Kidney tubule cell (primary cell): ENCODE data around the gene COG7.
"Not testable (repeated sequence)": the region's sequence is repeated elsewhere in the genome, so short reads cannot be mapped to it uniquely, and the experiment has no call there.

Experiments used
- DNase-seq: peaks from one replicate; pipeline ENCODE4 v3.0.0-alpha.2; 2018; ENCODE audit warnings: low spot score

Gene COG7

DNA sequence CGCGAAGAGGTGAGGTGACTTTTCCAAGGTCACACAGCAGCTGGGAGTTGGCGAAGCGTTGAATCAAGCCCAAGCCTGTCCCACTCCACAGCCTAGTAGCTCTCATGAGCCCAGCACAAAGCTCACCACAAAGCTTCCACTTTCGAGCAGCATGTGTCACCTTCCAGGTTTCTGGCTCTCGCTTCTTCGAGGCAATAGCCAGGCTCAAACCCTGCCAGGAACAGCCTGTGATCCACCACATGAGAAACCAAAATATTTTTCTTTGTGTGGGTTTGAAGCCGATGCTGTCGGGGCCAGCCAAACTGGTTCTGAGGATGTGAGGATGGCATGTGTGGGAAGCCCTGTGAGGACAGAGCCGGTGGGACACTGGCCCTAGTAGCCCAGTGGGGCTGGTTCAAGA, 68.1 kb downstream of the COG7 start:
- no peak for DNase-seq

DNA sequence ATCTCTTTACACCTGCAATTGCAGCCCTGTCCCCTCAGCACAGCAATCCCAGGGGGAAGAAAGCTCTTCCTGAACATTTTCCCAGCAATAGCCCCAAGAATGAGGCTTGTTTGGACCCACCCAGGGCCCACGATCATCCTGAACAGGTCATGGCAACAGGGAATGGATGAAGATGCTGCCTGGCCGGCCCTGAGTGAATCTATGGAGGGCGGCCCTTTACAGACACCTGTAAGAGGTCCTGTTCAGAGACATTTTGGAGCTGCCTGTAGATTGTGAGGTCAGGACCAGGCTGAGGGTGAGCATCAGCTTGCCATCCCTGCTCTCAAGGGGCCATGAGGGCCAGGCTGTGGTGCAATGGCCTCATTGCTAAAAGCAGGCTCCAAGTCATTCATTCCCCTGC, 69.1 kb downstream of the COG7 start:
- no peak for DNase-seq

DNA sequence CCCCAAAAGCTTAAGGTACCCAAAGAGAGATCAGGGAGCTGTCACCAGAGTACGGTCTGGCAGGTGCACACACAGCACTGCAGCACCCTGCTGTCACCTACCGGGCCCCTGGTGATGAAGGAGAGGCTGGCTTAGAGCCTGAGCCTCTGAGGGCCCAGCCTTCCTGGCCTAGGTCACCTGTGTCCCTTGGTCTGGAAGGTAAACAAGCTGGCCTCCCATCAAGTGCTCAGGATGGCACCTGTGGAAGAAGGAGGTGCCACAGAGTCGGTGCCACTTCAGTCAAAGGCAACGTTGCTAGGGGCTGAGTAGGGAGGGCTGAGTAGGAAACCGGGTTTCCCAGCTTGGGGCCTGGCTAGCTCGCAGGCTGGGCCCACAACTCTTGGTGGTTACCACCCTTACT, 70.7 kb downstream of the COG7 start:
- DNase-seq: no peak

DNA sequence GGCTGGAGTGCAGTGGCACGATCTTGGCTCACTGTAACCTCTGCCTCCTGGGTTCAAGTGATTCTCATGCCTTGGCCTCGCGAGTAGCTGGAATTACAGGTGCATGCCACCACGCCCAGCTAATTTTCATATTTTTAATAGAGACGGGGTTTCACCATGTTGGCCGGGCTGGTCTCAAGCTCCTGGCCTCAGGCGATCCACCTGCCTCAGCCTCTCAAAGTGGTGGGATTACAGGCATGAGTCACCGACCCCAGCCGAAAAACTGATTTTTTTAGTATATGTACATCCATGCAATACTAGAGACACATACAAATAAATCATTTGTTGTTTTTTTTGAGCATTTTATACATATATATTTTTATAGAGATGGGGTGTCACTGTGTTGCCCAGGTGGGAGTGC, 71.3 kb downstream of the COG7 start:
- not testable (repeated sequence) for DNase-seq

DNA sequence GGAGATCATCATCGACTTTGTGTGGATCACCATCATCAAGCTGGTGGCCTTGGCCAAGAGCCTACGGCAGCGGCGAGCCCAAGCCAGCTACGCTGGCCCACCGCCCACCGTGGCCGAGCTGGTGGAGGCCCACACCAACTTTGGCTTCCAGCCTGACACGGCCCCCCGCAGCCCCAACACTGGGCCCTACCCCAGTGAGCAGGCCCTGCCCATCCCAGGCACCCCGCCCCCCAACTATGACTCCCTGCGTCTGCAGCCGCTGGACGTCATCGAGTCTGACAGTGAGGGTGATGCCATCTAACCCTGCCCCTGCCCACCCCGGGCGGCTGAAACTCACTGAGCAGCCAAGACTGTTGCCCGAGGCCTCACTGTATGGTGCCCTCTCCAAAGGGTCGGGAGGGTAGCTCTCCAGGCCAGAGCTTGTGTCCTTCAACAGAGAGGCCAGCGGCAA, 72.5 kb downstream of the COG7 start:
- DNase-seq: no peak

DNA sequence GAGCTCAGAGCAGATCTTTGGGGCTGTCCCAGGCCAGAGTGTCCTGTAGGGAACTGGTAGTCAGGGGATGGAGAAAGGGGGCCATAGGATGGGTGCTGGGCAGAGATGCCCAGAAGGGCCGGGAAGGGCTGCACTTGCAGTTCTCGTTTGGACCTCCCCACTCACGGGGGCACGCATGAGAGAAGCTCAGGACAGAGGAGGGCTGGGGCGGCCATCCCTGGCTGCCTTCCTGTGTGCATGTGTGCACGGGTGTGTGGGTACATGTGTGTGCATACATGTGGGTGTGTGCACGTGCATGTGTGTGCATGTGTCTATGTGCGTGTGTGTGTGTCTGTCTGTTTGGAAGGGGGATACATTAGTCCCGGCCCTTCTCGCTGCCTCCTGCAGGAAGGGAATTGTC, 73.3 kb downstream of the COG7 start:
- DNase-seq: no peak

DNA sequence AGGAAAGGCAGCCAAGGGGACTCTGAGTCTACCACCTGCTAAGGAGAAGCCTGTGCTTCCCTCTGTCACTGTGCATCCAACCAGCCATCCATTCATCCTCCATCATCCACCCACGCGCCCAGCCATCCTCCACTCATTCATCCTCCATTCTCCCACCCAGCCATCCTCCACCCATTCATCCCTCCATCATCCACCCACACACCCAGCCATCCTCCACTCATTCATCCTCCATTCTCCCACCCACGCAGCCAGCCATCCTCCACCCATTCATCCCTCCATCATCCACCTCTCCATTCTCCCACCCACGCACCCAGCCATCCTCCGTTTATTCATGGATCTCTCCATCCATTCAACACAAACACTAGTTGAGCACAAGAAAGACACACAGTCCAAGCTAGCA, 74.1 kb downstream of the COG7 start:
- DNase-seq: no peak

DNA sequence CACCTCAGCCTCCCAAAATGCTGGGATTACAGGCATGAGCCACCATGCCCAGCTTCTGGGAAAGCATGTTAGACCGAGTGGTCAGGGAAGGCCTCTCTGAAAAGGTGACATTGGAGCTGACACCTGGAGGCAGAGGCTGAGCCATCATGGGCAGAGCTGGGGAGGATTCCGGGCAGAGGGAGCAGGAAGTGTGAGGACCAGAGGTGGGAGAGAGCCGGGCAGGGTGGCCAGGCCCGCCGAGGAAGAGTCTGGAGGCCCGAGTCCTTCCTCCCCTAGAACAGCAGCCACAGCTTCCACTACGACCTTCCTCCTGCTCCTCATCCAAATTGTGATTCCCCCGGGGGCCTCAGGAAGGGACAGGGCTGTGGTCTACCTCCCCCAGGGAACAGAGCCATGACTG, 74.7 kb downstream of the COG7 start:
- no peak for DNase-seq

DNA sequence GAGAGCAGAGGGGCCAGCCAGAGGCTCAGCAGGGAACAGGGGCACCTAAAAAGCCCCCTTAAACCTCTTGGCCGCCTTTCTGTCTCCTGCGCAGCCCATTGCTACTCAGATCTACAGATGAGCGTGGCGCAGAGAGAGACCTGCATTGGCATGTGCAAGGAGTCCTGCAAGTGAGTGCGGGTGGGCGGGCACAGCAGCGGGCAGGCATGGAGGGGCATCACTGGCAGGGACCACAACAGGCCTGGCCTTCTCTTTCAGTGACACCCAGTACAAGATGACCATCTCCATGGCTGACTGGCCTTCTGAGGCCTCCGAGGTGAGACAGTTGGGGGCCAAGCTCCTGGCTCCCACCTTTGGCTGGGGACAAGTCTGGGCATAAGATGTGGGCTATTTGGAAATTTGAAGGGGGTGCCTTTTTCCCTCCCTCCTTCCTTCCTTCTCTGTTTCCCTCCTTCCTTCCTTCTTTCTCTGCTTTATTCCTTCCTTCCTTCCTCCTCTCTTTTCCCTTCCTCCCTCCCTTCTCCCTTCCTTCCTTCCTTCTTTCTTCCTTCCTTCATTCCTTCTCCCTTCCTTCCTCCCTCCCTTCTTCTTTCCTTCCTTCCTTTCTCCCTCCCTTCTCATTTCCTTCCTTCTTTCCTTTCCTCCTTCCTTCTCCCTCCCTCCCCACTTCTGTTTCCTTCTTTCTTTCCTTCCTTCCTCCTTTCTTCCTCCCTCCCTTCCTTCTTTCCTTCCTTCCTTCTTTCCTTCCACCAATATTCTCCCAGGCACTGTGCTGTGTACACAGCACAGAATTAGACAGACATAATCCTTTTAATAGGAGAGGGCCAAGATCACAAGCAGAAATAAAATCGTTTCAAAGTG, 75.7 kb downstream of the COG7 start:
- no peak for DNase-seq

DNA sequence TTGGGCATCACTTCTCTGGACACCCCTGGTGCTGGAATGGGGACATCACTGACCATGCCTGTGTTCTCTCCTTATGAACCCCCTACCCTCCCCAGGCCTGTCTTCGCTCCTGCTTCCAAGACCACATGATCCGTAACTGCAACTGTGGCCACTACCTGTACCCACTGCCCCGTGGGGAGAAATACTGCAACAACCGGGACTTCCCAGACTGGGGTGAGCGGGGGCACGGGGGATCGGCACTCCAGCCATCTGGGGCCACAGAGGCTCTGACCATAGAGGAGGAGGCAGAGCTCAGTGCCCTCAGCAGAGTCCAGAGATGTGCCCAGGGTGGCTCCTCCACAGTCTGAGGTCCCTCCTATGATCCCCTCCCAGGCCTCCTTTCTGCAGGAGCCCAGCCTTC, 77.3 kb downstream of the COG7 start:
- DNase-seq: no peak

DNA sequence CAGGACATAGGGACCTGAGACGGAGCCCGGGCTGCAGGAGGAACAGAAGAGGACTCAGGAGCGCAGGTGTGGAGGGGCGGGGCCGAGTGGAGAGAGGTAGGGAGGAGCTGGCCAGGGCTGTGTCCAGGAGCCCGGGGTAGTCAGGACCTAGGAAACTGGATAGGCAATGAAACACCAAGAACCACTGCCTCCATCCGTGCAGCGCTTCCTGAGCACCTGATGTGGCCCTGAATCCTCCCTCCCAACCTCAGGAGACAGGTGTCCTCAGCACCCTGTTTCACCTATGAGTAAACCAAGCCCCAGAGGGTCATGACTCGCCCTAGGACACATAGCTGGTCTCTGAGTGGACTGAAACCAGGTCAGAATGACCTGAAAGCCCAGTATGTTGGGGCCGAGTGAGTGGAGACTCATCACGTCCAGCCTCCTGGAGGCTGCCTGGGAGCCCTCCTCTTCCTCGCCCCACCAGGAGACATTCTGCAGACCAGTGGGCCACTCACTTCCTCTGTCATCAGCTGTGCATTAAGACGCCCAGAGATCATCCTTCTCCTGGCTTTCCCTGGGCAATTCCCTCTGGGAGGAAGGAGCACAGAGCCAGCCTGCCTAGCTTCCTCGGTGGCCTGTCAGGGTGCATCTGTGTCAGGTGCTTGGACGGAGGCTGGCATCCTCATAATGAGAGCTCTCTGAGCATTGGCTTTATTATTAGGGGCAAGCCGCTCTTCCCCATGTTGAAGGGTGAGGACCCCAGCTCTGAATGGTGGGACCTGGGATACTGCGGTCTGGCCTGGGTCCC, 78.1 kb downstream of the COG7 start:
- peak; percentile 95 for DNase-seq

DNA sequence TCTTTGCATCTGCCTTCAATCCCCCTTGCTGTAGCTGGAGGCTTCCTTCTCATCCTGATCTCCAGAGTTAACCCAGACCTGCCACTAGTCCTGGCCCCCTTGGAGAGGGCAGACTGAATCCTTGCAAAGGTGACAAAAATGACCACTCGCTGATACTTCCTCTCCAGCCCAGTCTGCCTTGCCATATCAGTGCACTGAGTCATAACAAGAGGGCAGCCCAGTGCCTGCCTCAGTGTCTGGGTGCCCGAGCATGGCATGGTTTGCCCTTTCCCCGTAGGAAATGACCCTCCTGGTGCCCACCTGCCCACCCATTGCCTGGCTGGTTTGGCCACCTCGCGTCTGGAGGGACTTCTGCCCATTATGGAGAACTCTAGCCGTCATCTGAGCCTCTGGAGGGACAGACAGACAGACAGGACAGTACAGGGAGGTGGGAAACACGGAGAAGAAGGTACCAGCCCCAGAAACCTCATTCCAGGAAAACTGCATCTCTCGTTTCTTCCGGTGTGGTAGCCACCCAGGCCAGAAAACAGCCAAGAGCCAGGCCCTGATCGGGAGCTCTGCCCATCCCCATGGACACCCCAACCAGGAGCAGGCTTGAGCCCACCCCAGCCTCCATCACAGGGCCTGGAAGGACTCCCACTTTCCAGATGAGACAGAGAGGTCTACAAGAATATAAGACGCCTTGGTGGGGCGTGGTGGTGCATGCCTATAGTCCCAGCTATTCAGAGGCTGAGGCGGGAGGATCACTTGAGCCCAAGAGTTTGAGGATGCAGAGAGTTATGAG, 79.4 kb downstream of the COG7 start:
- peak; percentile 59 for DNase-seq

DNA sequence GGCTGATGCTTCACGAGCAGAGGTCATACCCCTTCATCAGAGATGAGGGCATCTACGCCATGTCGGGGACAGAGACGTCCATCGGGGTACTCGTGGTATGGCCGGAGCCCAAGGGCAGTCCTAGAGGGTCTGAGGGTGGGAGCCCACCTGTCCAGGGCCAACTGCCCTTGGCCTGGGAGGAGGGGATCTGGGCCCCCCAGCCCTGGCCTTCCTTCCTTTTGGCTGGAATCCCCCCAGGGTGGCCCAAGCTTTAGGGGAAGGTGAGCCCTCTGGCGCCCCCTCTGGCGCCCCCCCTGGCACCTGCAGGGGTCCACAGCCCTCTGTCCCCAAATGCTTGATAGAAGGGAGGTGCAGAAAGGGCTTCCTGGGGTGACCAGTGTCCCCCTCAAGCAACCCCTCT, 81.6 kb downstream of the COG7 start:
- DNase-seq: no peak

DNA sequence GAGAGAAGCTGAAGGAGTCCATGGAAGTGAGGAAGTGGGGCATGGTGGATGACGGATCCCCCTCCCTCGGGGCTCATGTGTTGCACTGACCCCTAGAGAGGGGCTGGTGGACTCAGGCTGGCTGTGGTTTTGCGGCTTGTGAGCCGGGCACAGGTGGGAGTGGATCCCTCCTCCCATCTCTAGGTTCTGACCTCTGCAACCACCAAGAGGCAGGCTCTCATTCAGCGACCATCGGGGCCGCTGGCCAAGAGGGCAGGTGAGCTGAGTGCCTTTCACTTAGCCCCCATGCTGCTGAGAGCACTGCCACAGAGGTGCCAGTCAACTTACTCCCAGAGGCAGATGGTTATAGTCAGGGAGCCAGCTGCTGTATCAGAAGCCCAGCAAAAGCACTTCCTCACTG, 83.6 kb downstream of the COG7 start:
- DNase-seq: no peak

DNA sequence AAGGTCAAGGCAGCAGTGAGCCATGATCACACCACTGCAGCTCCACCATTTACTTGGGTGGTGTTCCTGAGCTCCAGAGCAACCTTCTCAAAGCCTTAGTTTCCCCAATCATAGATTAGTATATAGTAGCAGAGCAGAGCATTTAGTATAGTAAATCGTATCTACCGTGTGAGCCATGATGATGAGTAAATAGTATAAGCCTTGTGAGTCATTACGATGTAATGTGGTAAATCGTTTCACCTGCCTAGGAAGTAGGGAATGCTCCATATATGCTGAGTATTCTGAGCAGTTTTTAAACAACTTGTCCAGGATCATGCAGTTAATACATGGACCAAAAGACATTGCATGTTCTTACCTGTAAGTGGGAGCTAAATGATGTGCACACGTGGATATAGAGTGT, 84.5 kb downstream of the COG7 start:
- peak; percentile 84 for DNase-seq

DNA sequence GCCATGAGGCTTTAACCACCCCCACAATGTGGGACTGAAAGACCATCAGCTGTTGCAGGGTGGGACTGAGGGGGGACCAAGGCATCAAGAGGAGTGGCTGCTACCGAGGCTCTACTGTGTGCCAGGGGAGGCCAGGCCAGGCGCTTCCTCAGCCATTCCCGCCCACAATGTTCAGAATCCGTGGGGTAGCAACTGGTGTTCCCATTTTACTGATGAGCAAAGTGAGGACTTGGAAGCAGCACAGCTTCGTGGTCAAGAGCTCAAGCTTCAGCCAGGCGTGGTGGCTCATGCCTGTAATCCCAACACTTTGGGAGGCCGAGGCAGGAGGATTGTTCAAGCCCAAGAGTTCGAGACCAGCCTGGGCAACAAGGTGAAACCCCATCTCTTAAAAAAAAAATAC, 85.0 kb downstream of the COG7 start:
- no peak for DNase-seq

DNA sequence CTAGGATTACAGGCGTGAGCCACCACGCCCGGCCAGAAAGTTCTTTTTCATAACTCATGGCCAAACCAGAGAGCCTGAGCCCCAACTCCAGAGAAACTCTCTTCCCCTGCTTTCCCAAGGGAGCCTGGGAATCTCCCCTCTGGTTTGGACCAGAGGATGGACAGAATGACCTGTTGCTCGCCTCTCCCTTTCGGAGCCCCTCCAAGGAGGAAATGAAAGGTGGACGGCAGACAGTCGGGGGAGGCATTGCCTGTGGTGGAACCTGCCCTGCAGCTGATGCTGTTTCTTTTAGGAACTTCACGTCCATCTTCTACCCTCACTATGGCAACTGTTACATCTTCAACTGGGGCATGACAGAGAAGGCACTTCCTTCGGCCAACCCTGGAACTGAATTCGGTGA, 85.4 kb downstream of the COG7 start:
- no peak for DNase-seq

DNA sequence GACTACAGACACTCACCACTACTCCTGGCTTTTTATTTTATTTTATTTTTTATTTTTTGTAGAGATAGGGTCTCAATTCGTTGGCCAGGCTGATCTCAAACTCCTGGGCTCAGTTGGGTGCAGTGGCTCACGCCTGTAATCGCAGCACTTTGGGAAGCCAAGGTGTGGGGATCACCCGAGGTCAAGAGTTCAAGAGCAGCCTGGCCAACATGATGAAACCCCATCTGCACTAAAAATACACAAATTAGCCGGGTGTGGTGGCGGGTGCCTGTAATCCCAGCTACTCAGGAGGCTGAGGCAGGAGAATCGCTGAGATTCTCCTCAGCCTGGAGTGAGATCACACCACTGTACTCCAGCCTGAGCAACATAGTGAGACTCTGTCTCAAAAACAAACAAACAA, 86.6 kb downstream of the COG7 start:
- not testable (repeated sequence) for DNase-seq

DNA sequence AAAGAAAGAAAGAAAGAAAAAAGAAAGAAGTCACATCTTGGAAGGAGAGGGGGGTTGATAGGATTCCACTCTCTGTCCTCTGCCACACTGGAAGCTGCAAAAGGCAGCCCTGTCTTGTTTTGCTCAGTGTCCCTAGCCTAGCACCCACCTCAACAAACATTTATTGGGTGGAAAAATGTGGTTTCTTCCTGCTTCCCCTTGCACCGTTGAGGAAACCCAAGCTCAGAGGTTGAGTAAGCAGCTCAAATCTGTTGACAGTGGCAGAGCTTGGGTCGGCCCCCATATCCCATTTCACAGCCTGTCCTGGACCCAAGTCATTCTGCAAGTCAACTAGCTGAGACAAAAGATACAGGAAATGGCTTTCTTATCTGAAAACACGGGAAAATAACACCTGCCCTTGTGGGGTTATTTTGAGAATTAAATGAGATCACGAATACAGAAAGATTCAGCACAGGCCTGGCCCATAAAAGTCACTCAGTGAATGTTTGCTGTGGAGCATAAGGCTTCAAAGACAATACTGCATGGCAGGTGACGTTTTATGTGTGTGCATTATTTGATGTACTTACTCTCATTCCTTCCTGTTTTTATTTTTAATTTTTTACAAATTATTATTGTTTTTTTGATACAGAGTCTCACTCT, 87.3 kb downstream of the COG7 start:
- DNase-seq: peak; percentile 31

DNA sequence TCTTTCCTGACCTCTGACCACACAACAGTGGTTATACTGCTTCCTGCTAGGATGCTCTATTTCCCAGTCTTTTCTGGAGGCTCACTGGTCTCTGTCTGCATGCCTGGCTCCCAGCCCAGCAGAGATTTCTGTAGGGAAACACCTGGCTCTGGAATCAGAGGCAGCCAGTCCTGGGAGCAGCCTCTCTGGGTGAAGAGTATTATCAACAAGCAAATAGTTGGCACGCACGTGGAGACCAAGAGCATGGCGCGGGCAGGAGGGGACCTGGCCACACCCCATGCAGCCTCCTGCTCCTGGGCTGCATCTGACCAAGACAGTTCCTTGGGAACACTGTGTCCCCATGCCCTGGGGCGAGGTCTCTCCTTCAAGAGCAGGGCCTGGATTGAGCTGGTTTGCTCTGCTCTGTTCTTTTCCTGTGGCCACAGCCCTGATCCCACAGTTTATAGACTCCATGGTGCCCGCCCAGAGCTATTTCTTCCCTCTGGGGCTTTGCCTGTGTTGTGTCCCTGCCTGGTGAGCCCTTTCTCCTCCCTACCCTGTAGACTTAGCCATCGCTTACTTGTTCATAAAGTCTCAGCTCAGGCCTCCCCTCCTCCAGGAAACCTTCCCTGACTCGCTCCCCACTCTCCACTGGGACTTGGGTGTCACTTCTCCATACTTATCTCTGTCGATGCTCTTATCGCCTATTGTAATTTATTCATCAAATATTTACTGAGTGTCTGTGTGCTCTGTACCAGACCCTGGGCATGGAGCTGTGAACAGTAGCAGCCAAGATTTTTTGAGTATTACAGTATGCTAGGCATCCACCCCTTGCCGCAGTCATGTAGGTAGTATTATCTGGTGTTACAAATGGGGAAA, 90.3 kb downstream of the COG7 start:
- DNase-seq: peak; percentile 25

DNA sequence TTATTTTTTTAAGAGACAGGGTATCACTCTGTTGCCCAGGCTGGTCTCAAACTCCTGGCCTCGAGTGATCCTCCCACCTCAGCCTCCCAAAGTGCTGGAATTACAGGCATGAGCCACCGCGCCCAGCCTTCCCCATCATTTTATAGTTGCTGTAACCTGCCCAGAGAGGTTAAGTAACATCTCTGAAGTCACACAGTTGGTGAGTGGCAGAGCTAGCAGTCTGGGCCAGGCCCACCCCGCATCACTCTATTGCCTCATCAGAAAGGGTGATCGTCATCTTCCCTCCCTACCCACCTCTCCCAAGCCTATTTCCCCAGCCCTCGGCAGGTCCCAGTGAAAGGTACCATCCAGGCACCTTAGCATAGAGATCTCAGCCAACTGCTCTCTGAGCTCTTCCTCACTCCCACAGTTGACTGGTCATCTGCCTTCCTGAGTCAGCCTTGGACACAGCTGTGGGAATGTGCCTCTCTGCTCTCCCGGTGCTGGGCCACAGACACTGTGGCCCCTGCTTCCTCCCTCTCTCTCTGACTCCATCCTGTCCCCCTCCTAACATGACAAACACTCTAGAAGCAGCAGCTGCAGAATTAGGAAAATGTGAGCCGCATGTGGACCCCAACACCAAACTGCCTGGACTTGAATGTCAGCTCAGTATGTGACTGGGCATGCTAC, 93.8 kb downstream of the COG7 start:
- peak; percentile 67 for DNase-seq
